Astrocyte (in vitro differentiated cells and primary cell): ENCODE measurements around the gene TMCO2. TPM values are rescaled to one million over a fixed set of nuclear protein-coding genes. Genes with fewer than 3 reads are reported as not detected.
A peak's percentile ranks its signal among the peaks of the same experiment; 100 is the strongest.

Experiments
- DNase-seq: peaks from one replicate; pipeline ENCODE4 v3.0.0-alpha.2; 2010; ENCODE audit warnings: low read depth
- FAIRE-seq: peaks from 2 replicates; lab custom pipeline; 2011; peaks lifted over from hg19 to GRCh38; lab: Jason Lieb, UNC
- H2AFZ ChIP-seq: 2 replicates; pipeline ENCODE4 v1.6.0; 2012; ENCODE audit warnings: low read depth, low read length, inconsistent platforms
- H3K27ac ChIP-seq: 2 replicates; pipeline ENCODE4 v1.5.1; 2011; ENCODE audit warnings: low read depth, low read length, inconsistent platforms
- H3K27me3 ChIP-seq: 2 replicates; pipeline ENCODE4 v1.6.0; 2011; ENCODE audit warnings: low read length, inconsistent platforms; ENCODE audit not compliant: insufficient read depth
- H3K36me3 ChIP-seq: 2 replicates; pipeline ENCODE4 v1.5.1; 2011; ENCODE audit warnings: low read length, inconsistent platforms; ENCODE audit not compliant: insufficient read depth
- H3K4me1 ChIP-seq: 2 replicates; pipeline ENCODE4 v1.5.1; 2011; ENCODE audit warnings: low read length, inconsistent platforms; ENCODE audit not compliant: insufficient read depth
- H3K4me2 ChIP-seq: 2 replicates; pipeline ENCODE4 v1.6.0; 2012; ENCODE audit warnings: low read length, inconsistent platforms
- H3K4me3 ChIP-seq: 2 replicates; pipeline ENCODE4 v1.5.1; 2011; ENCODE audit warnings: low read depth, mild to moderate bottlenecking, low read length, inconsistent platforms; ENCODE audit not compliant: insufficient read depth
- H3K79me2 ChIP-seq: 2 replicates; pipeline ENCODE4 v1.6.0; 2012; ENCODE audit warnings: mild to moderate bottlenecking, low read length, inconsistent platforms; ENCODE audit not compliant: insufficient read depth
- H3K9ac ChIP-seq: 2 replicates; pipeline ENCODE4 v1.6.0; 2012; ENCODE audit warnings: mild to moderate bottlenecking, low read length, inconsistent platforms
- H3K9me3 ChIP-seq: 2 replicates; pipeline ENCODE4 v1.5.1; 2012; ENCODE audit warnings: low read depth, mild to moderate bottlenecking, low read length, inconsistent platforms; ENCODE audit not compliant: insufficient read depth
- H4K20me1 ChIP-seq: 2 replicates; pipeline ENCODE4 v1.6.0; 2012; ENCODE audit warnings: low read length, inconsistent platforms; ENCODE audit not compliant: insufficient read depth
- H3K27ac Mint-ChIP-seq: one replicate; pipeline ENCODE4 v1.8.0; 2021; ENCODE audit warnings: mild to moderate bottlenecking, mixed read lengths; ENCODE audit not compliant: unreplicated experiment
- H3K27me3 Mint-ChIP-seq: one replicate; pipeline ENCODE4 v1.8.0; 2021; ENCODE audit warnings: low read depth, mixed read lengths; ENCODE audit not compliant: unreplicated experiment
- H3K36me3 Mint-ChIP-seq: one replicate; pipeline ENCODE4 v1.8.0; 2021; ENCODE audit warnings: low read depth, mixed read lengths; ENCODE audit not compliant: unreplicated experiment
- H3K4me1 Mint-ChIP-seq: one replicate; pipeline ENCODE4 v1.8.0; 2021; ENCODE audit warnings: low read depth, mixed read lengths; ENCODE audit not compliant: unreplicated experiment
- H3K4me3 Mint-ChIP-seq: one replicate; pipeline ENCODE4 v1.8.0; 2021; ENCODE audit warnings: mild to moderate bottlenecking, moderate library complexity, mixed read lengths; ENCODE audit not compliant: unreplicated experiment
- H3K9me3 Mint-ChIP-seq: one replicate; pipeline ENCODE4 v1.8.0; 2021; ENCODE audit warnings: mild to moderate bottlenecking, mixed read lengths; ENCODE audit not compliant: unreplicated experiment
- EZH2 ChIP-seq: IDR thresholded peaks from 2 replicates; pipeline ENCODE4 v1.6.1; 2012; ENCODE audit warnings: mild to moderate bottlenecking, low read length, inconsistent platforms; ENCODE audit not compliant: insufficient read depth
- total RNA-seq: library from RNA; stranded (reverse); gene quantifications from 2 replicates; pipeline ENCODE4 v1.2.1, GENCODE V29; 2021
- TF ChIP-seq, protein P1 (sequence below): IDR thresholded peaks from 2 replicates; pipeline ENCODE4 v1.5.1; 2011; ENCODE audit warnings: low read depth, mild to moderate bottlenecking, inconsistent platforms, low read length, moderate library complexity; ENCODE audit not compliant: insufficient read depth

The TMCO2 gene
- total RNA-seq, 1 donor from 2014 or later, result not detected

DNA sequence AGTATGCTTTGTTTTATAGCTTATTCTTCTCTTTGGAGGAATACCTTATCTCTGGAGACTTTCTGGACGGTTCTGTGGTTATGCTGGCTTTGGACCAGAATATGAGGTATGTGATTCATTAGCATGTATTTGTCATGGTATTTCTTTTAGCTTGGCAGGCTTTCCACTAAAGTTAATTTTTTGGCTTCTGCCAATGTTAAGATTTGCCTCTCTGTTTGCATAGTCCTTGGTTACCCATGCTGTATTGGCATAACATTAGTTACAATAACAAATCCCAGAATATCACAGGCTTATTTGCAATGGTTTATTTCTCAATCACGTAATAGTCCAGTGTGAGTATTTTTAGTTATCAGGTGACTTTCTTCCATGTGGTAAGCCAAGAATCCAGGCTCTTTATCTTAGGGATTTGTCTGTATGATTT lies 20.0 kb downstream of the TMCO2 start:
- peaks cover 49% of the 10 kb centered on the region for H3K36me3 ChIP-seq
- peak; percentile 94 for FAIRE-seq
- H3K4me1 Mint-ChIP-seq, result peaks cover 16% of the 10 kb centered on the region
- peak overlapping the region; percentile 96 for H3K27ac ChIP-seq
- no peaks in the 10 kb centered on the region for H3K27me3 ChIP-seq
- H3K4me3 ChIP-seq, result no peak overlapping the region
- H3K36me3 Mint-ChIP-seq, result peaks cover 17% of the 10 kb centered on the region
- peaks cover 11% of the 10 kb centered on the region for H4K20me1 ChIP-seq
- H3K9me3 ChIP-seq, result no peaks in the 10 kb centered on the region
- H3K9ac ChIP-seq, result peak overlapping the region; percentile 79
- peaks cover 30% of the 10 kb centered on the region for H3K79me2 ChIP-seq
- DNase-seq, result peak; percentile 98
- H3K4me1 ChIP-seq, result peaks cover 27% of the 10 kb centered on the region
- H3K4me3 Mint-ChIP-seq, result no peak overlapping the region
- TF ChIP-seq EZH2, result no peak
- TF ChIP-seq, protein P1, sequence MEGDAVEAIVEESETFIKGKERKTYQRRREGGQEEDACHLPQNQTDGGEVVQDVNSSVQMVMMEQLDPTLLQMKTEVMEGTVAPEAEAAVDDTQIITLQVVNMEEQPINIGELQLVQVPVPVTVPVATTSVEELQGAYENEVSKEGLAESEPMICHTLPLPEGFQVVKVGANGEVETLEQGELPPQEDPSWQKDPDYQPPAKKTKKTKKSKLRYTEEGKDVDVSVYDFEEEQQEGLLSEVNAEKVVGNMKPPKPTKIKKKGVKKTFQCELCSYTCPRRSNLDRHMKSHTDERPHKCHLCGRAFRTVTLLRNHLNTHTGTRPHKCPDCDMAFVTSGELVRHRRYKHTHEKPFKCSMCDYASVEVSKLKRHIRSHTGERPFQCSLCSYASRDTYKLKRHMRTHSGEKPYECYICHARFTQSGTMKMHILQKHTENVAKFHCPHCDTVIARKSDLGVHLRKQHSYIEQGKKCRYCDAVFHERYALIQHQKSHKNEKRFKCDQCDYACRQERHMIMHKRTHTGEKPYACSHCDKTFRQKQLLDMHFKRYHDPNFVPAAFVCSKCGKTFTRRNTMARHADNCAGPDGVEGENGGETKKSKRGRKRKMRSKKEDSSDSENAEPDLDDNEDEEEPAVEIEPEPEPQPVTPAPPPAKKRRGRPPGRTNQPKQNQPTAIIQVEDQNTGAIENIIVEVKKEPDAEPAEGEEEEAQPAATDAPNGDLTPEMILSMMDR, result no peak
- no peak overlapping the region for H3K27ac Mint-ChIP-seq
- H3K27me3 Mint-ChIP-seq, result no peaks in the 10 kb centered on the region
- peak overlapping the region; percentile 63 for H3K4me2 ChIP-seq
- H3K9me3 Mint-ChIP-seq, result no peaks in the 10 kb centered on the region
- H2AFZ ChIP-seq, result no peak overlapping the region

GRCh38 chr1:40268211-40268610 lies 20.5 kb downstream of the TMCO2 start:
- Mint-ChIP-seq H3K36me3 (peaks cover 20% of the 10 kb centered on the region), H3K4me3 (no peak overlapping the region), H3K27me3 (no peaks in the 10 kb centered on the region), H3K9me3 (no peaks in the 10 kb centered on the region), H3K27ac (no peak overlapping the region), H3K4me1 (peaks cover 16% of the 10 kb centered on the region)
- FAIRE-seq, result no peak
- no peak overlapping the region for H3K4me3 ChIP-seq
- H4K20me1 ChIP-seq, result peaks cover 7% of the 10 kb centered on the region
- H3K27me3 ChIP-seq, result no peaks in the 10 kb centered on the region
- H3K9ac ChIP-seq, result peak overlapping the region; percentile 79
- H3K27ac ChIP-seq, result peak overlapping the region; percentile 96
- no peaks in the 10 kb centered on the region for H3K9me3 ChIP-seq
- peaks cover 29% of the 10 kb centered on the region for H3K79me2 ChIP-seq
- peaks cover 27% of the 10 kb centered on the region for H3K4me1 ChIP-seq
- no peak overlapping the region for H2AFZ ChIP-seq
- DNase-seq, result no peak
- H3K4me2 ChIP-seq, result peak overlapping the region; percentile 63
- peaks cover 48% of the 10 kb centered on the region for H3K36me3 ChIP-seq
- TF ChIP-seq, protein P1, result no peak
- TF ChIP-seq EZH2, result no peak

DNA sequence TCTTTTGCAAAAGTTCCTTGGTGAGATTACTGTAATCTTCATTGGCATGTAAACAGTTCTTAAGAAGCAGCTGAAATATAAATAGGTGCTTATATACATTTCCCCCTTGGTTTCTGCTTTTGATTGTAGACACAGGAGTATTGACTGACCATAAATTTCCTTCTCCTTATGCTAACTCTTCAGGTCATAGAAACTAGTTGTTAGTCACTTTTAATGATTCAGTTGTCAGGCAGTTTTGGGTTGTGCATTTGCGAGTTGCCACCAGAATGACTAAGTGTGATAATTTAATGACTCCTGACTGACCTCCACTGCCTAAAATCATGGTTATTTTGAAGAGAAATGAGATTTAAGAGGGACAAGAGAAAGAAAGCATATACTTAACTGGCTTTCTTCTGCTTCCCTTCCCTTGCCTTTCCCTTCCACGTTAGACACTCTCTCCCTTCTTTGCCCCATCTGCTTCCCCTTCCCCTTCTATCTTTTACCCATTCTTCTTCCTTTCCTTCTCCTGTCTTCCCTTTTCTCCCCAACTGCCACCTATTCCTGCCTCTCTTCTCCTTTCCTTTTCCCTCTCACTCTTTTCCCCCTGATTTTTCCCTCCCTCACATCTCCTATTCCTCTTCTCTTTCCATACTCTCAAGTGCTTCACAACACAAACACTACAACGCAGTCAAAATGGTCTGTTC lies 22.6 kb downstream of the TMCO2 start:
- Histone ChIP-seq H2AFZ (no peak overlapping the region), H3K9me3 (no peaks in the 10 kb centered on the region), H3K79me2 (peaks cover 24% of the 10 kb centered on the region), H3K4me2 (no peak overlapping the region), H3K27me3 (no peaks in the 10 kb centered on the region), H3K36me3 (peaks cover 50% of the 10 kb centered on the region), H3K27ac (no peak overlapping the region), H3K4me3 (no peak overlapping the region), H3K9ac (peak overlapping the region; percentile 3), H4K20me1 (peaks cover 6% of the 10 kb centered on the region), H3K4me1 (peaks cover 27% of the 10 kb centered on the region)
- DNase-seq, result peak; percentile 39
- H3K9me3 Mint-ChIP-seq, result no peaks in the 10 kb centered on the region
- H3K4me1 Mint-ChIP-seq, result peaks cover 16% of the 10 kb centered on the region
- H3K36me3 Mint-ChIP-seq, result peaks cover 18% of the 10 kb centered on the region
- no peaks in the 10 kb centered on the region for H3K27me3 Mint-ChIP-seq
- TF ChIP-seq EZH2, result no peak
- TF ChIP-seq, protein P1, result no peak
- peak overlapping the region; percentile 21 for H3K4me3 Mint-ChIP-seq
- no peak for FAIRE-seq
- no peak overlapping the region for H3K27ac Mint-ChIP-seq
